Ovary (tissue), 9 donors: Measurements from ENCODE around the gene ME3. TPM values are rescaled to one million over a fixed set of nuclear protein-coding genes. Genes with fewer than 3 reads are reported as not detected.

Source experiments
- DNase-seq, 5 donors: peaks; one replicate each; pipeline ENCODE4 v3.0.0-alpha.2; 2019 to 2020
- H3K27ac ChIP-seq, 2 donors: fragments of 200-600 bp; one replicate each; pipeline versions ENCODE4 v1.5.1 to v1.8.0; 2019 to 2022
- H3K27me3 ChIP-seq: fragments of 200-600 bp; one replicate; pipeline ENCODE4 v1.8.0; 2022
- H3K36me3 ChIP-seq: fragments of 200-600 bp; sonication (generic); one replicate; pipeline ENCODE4 v1.5.1; 2019
- H3K4me1 ChIP-seq: one replicate; pipeline ENCODE4 v1.8.1; 2013; ENCODE audit warnings: mild to moderate bottlenecking, moderate library complexity; ENCODE audit not compliant: insufficient read depth
- H3K4me3 ChIP-seq: fragments of 200-600 bp; sonication (generic); one replicate; pipeline ENCODE4 v1.5.1; 2017
- H3K9me3 ChIP-seq, 2 donors: fragments of 200-600 bp in 1 of 2; sonication (generic) in 1 of 2; one replicate each; pipeline versions ENCODE4 v1.5.1 to v1.8.1; 2013 to 2019; ENCODE audit warnings: mild to moderate bottlenecking in 1 of 2, moderate library complexity in 1 of 2
- EP300 ChIP-seq: sonication (generic); formaldehyde crosslinking; IDR thresholded peaks from one replicate; pipeline ENCODE4 v1.6.1; 2017; ENCODE audit warnings: antibody characterized with exemption
- POLR2A ChIP-seq: fragments of 450-650 bp; IDR thresholded peaks from one replicate; pipeline ENCODE4 v1.6.1; 2017; ENCODE audit warnings: antibody characterized with exemption, mild to moderate bottlenecking, moderate library complexity
- WGBS, 3 donors: extraction: QIAGEN DNeasy Blood & Tissue Kit in 1 of 3; methylation state at CpG; one replicate each; pipeline versions ENCODE4 v1.1.5 to v1.1.7; 2013 to 2017; 5-methylcytosine and 5-hydroxymethylcytosine counted together
- intact Hi-C, 4 donors: fragments of 100-400 bp; cut with DNase I; formaldehyde crosslinking; loops; one replicate each; pipeline versions ENCODE4 v1.11.0 to v1.15.1; 2022 to 2023
- polyA plus RNA-seq, 2 donors: library from polyadenylated mRNA; stranded (reverse); fragments of 200-250 nt in 1 of 2; fragments of 350-450 nt in 1 of 2; fragmentation: Illumina TruSeq in 1 of 2; extraction: RNeasy Lipid Tissue Mini Kit (QIAGEN cat#74804) in 1 of 2; gene quantifications; one replicate each; pipeline ENCODE4 v1.2.3, GENCODE V29; 2013 to 2014
- total RNA-seq, 7 donors: library from RNA; depleted of rRNA in 2 of 7; stranded (reverse); fragments of >200 nt in 2 of 7; fragmentation: NEBNext Ultra II Directional in 3 of 7; extraction: Animal tissue kit (Norgen Biotek cat#: 25700) in 3 of 7; gene quantifications; one replicate each; pipeline versions ENCODE4 v1.1.0 to v1.2.4, GENCODE V29; 2016 to 2023
- TF ChIP-seq, protein P1 (sequence below), 3 donors: fragments of 450-650 bp in 2 of 3; fragments of 200-600 bp in 1 of 3; IDR thresholded peaks; one replicate each; pipeline versions ENCODE4 v1.5.1 to v1.8.0; 2016 to 2022; ENCODE audit warnings: antibody characterized with exemption in 3 of 3, mild to moderate bottlenecking in 1 of 3
- donor health status: DM: no; HTN: no; CAD: no; lungs with moderate emphysema.
- donor health status: DM: no; HTN: no; CAD: no.
- donor health status: Bipolar disorder and iron deficiency.
- donor health status: DM: yes; HTN: yes; CAD: no.
- donor health status: DM: no; HTN: no; CAD: no.
- donor health status: DM: yes; HTN: yes; CAD: no.

The ME3 gene
- total and polyA plus RNA-seq, 9 donors = 25.2 to 48.6 (median 43.1) TPM

- H3K4me1 ChIP-seq = peaks cover 3% of the 10 kb centered on the region
- DNase-seq = no peak
- TF ChIP-seq POLR2A (no peak), EP300 (no peak)
- TF ChIP-seq, protein P1, sequence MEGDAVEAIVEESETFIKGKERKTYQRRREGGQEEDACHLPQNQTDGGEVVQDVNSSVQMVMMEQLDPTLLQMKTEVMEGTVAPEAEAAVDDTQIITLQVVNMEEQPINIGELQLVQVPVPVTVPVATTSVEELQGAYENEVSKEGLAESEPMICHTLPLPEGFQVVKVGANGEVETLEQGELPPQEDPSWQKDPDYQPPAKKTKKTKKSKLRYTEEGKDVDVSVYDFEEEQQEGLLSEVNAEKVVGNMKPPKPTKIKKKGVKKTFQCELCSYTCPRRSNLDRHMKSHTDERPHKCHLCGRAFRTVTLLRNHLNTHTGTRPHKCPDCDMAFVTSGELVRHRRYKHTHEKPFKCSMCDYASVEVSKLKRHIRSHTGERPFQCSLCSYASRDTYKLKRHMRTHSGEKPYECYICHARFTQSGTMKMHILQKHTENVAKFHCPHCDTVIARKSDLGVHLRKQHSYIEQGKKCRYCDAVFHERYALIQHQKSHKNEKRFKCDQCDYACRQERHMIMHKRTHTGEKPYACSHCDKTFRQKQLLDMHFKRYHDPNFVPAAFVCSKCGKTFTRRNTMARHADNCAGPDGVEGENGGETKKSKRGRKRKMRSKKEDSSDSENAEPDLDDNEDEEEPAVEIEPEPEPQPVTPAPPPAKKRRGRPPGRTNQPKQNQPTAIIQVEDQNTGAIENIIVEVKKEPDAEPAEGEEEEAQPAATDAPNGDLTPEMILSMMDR (IDR thresholded peaks at IDR 0.05) = no peak
- H3K4me3 ChIP-seq = no peak overlapping the region
- no peaks in the 10 kb centered on the region for H3K27me3 ChIP-seq
- WGBS, 3 donors = 56 to 67% (median 62%) methylated on average over 3 of the region's 3 CpGs
- no peaks in the 10 kb centered on the region for H3K9me3 ChIP-seq
- intact Hi-C loops = no loop called here
- no peaks in the 10 kb centered on the region for H3K36me3 ChIP-seq
- H3K27ac ChIP-seq = no peak overlapping the region
Observed at GRCh38 chr11:86510674-86511073, 161.7 kb downstream of the ME3 start.

DNA sequence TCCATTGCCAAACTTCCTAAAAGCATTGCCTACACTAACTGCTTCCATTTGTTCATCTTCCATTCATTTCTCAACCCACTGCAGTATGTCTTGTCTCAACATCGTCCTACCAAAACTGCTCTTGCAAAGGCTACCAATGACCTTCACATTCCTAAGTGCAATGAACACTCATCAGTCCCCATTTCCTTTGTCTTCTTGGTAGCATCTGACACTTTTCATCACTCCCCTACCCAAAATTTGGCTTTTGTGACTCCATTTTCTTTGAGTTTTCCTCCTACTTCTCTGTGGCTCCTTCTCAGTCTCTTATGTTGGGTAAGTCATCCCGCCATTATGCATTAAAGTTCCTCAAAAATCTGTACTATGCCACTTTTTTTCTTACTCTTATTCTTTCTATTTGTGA lies 162.3 kb downstream of the ME3 start:
- WGBS, 3 donors = 69 to 84% (median 76%) methylated on average over 2 of the region's 2 CpGs
- Histone ChIP-seq H3K4me3 (no peak overlapping the region), H3K9me3 (no peaks in the 10 kb centered on the region), H3K27ac (no peak overlapping the region), H3K36me3 (no peaks in the 10 kb centered on the region), H3K27me3 (no peaks in the 10 kb centered on the region), H3K4me1 (peaks cover 3% of the 10 kb centered on the region)
- no peak for DNase-seq
- intact Hi-C loops = no loop called here
- TF ChIP-seq POLR2A (no peak), EP300 (no peak)
- TF ChIP-seq, protein P1 (IDR thresholded peaks at IDR 0.05) = no peak

DNA sequence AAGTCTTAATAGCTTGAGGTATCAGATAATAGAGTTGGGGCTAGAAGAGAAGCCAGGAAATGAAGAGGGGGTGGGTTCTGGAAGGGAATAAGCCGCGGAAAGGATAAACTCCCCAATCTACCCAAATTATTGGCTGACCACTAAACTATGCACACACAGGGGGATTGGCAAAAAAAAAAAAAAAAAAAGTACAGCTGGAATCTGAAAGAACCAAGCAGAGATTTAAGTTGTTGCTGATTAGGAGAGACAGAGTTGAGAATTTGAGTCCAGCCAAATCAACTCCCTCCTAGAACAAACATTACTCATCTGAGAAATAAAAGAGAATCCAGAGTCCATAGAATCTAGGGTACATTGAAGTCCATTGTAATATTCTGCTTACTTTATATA lies 162.8 kb downstream of the ME3 start:
- DNase-seq = no peak
- intact Hi-C loops = no loop called here
- H3K27me3 ChIP-seq = no peaks in the 10 kb centered on the region
- H3K4me3 ChIP-seq = no peak overlapping the region
- H3K4me1 ChIP-seq = peaks cover 3% of the 10 kb centered on the region
- 0 to 2% (median 1%) methylated on average over 2 of the region's 2 CpGs for WGBS, 3 donors
- no peaks in the 10 kb centered on the region for H3K9me3 ChIP-seq
- H3K36me3 ChIP-seq = no peaks in the 10 kb centered on the region
- TF ChIP-seq POLR2A (no peak), EP300 (no peak)
- TF ChIP-seq, protein P1 (IDR thresholded peaks at IDR 0.05) = no peak
- H3K27ac ChIP-seq = no peak overlapping the region

GRCh38 chr11:86508604-86509587 lies 163.5 kb downstream of the ME3 start:
- DNase-seq = no peak
- no peaks in the 10 kb centered on the region for H3K36me3 ChIP-seq
- TF ChIP-seq POLR2A (no peak), EP300 (no peak)
- TF ChIP-seq, protein P1 (IDR thresholded peaks at IDR 0.05) = no peak
- peaks cover 3% of the 10 kb centered on the region for H3K4me1 ChIP-seq
- 70 to 86% (median 82%) methylated on average over 6 of the region's 6 CpGs for WGBS, 3 donors
- no peak overlapping the region for H3K27ac ChIP-seq
- H3K27me3 ChIP-seq = no peaks in the 10 kb centered on the region
- H3K4me3 ChIP-seq = no peak overlapping the region
- no peaks in the 10 kb centered on the region for H3K9me3 ChIP-seq
- intact Hi-C loops = no loop called here
